Mesendoderm (in vitro differentiated cells): Measurements from ENCODE around the gene PPDPF. TPM values are rescaled to one million over a fixed set of nuclear protein-coding genes. Genes with fewer than 3 reads are reported as not detected.
A peak's percentile ranks its signal among the peaks of the same experiment; 100 is the strongest.

Experiments
- DNase-seq: peaks from one replicate; pipeline ENCODE4 v3.0.0; 2013
- H2AK5ac ChIP-seq: 2 replicates; pipeline ENCODE4 v1.6.1; 2013; ENCODE audit warnings: low read length, inconsistent platforms
- H2BK120ac ChIP-seq: 2 replicates; pipeline ENCODE4 v1.6.1; 2013; ENCODE audit warnings: low read depth, mild to moderate bottlenecking, low read length, moderate library complexity, mixed read lengths
- H2BK15ac ChIP-seq: replicated peaks from 2 replicates; pipeline ENCODE4 v1.6.1; 2013; ENCODE audit warnings: low read depth, mild to moderate bottlenecking, moderate library complexity
- H2BK5ac ChIP-seq: 2 replicates; pipeline ENCODE4 v1.6.1; 2013; ENCODE audit warnings: low read length, inconsistent platforms
- H3K18ac ChIP-seq: 2 replicates; pipeline ENCODE4 v1.6.1; 2013; ENCODE audit warnings: mild to moderate bottlenecking, low read length, mixed read lengths
- H3K23ac ChIP-seq: one replicate; pipeline ENCODE4 v1.6.1; 2013; ENCODE audit warnings: low read length
- H3K27ac ChIP-seq: 2 replicates; pipeline ENCODE4 v1.5.1; 2013; ENCODE audit warnings: low read depth, mild to moderate bottlenecking, inconsistent platforms, low read length, moderate library complexity
- H3K27me3 ChIP-seq: 2 replicates; pipeline ENCODE4 v1.6.1; 2013; ENCODE audit warnings: low read length, control low read depth, mild to moderate bottlenecking, inconsistent platforms; ENCODE audit not compliant: insufficient read depth, poor library complexity
- H3K36me3 ChIP-seq: 2 replicates; pipeline ENCODE4 v1.6.1; 2013; ENCODE audit warnings: low read length, inconsistent platforms; ENCODE audit not compliant: control insufficient read depth, insufficient read depth
- H3K4ac ChIP-seq: one replicate; pipeline ENCODE4 v1.6.1; 2013; ENCODE audit warnings: low read depth, mild to moderate bottlenecking, low read length, moderate library complexity
- H3K4me1 ChIP-seq: 2 replicates; pipeline ENCODE4 v1.6.1; 2013; ENCODE audit warnings: low read depth, low read length, inconsistent platforms; ENCODE audit not compliant: control insufficient read depth
- H3K4me2 ChIP-seq: 2 replicates; pipeline ENCODE4 v1.6.1; 2013; ENCODE audit warnings: low read length
- H3K4me3 ChIP-seq: 2 replicates; pipeline ENCODE4 v1.5.1; 2013; ENCODE audit warnings: mild to moderate bottlenecking, low read length
- H3K56ac ChIP-seq: one replicate; pipeline ENCODE4 v1.6.1; 2013; ENCODE audit warnings: low read length
- H3K79me1 ChIP-seq: 2 replicates; pipeline ENCODE4 v1.6.1; 2013; ENCODE audit warnings: low read length, inconsistent platforms
- H3K79me2 ChIP-seq: 2 replicates; pipeline ENCODE4 v1.6.1; 2013; ENCODE audit warnings: mild to moderate bottlenecking, low read length; ENCODE audit not compliant: control insufficient read depth, insufficient read depth
- H3K9ac ChIP-seq: 2 replicates; pipeline ENCODE4 v1.6.1; 2013; ENCODE audit warnings: low read length, inconsistent platforms
- H4K5ac ChIP-seq: one replicate; pipeline ENCODE4 v1.6.1; 2013; ENCODE audit warnings: low read length
- H4K8ac ChIP-seq: one replicate; pipeline ENCODE4 v1.6.1; 2013; ENCODE audit warnings: low read depth, mild to moderate bottlenecking, control low read depth, low read length, moderate library complexity
- WGBS: extraction: QIAGEN DNeasy Blood & Tissue Kit; methylation state at CpG from one replicate; pipeline ENCODE4 v1.1.7; 2013; ENCODE audit warnings: low lambda C conversion rate, missing lambda C conversion rate; ENCODE audit not compliant: insufficient coverage; ENCODE audit errors: extremely low coverage; 5-methylcytosine and 5-hydroxymethylcytosine counted together
- polyA plus RNA-seq, 2 experiments: library from polyadenylated mRNA; stranded (reverse); fragments of 200-250 nt; gene quantifications; one replicate each; pipeline ENCODE4 v1.2.3, GENCODE V29; 2013

The PPDPF gene
- polyA plus RNA-seq (2013, experiment 1 of 2) = 145 TPM
- 147 TPM for polyA plus RNA-seq (2013, experiment 2 of 2)

DNA sequence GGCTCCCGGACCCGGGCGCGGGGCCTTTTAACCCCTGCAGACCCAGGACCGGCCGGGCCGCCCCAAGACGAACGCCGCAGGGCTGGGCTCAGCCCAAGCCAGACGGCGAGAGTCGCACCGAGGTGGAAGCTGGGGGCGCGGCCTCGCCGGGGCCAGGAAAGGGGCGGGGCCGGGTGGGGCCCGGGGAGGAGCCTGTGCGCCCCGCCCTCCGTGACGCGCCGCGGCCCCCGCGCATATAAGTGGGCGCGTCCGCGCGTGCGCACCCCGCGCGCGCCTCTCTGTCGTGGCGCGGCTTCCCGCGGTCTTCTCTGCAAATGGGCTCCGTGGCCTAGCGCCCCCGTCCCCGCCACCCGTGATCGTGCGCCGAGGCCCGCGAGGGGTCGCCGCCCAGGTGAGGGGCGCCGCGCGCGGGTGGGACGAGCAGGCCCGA is at the start of gene PPDPF:
TSS of gene PPDPF (plus strand) at position 262 of the 430 bp plus-strand sequence. CDS start 544 bp downstream, outside the sequence.
- peak within 1 kb of the TSS; percentile 1 for H3K4ac ChIP-seq
- H3K4me3 ChIP-seq = peak within 1 kb of the TSS; percentile 82
- no CpG with 5 or more reads among the region's 64 CpGs for WGBS
- peak within 1 kb of the TSS; percentile 96 for H3K4me2 ChIP-seq
- H3K9ac ChIP-seq = peak within 1 kb of the TSS; percentile 97
- H3K79me1 ChIP-seq = peaks cover 12% of the 10 kb centered on the region
- H2BK15ac ChIP-seq = no peak within 1 kb of the TSS
- H3K27me3 ChIP-seq = no peaks in the 10 kb centered on the region
- no peak within 1 kb of the TSS for H2BK5ac ChIP-seq
- no peak within 1 kb of the TSS for H4K8ac ChIP-seq
- DNase-seq = peak; percentile 84
- H3K27ac ChIP-seq = peak within 1 kb of the TSS; percentile 36
- H3K79me2 ChIP-seq = peaks cover 4% of the 10 kb centered on the region
- no peak within 1 kb of the TSS for H2AK5ac ChIP-seq
- H2BK120ac ChIP-seq = no peak within 1 kb of the TSS
- H3K23ac ChIP-seq = no peak within 1 kb of the TSS
- H3K36me3 ChIP-seq = no peaks in the 10 kb centered on the region
- H3K4me1 ChIP-seq = no peaks in the 10 kb centered on the region
- no peak within 1 kb of the TSS for H4K5ac ChIP-seq
- peak within 1 kb of the TSS; percentile 62 for H3K18ac ChIP-seq
- peak within 1 kb of the TSS; percentile 95 for H3K56ac ChIP-seq

GRCh38 chr20:63471002-63471716 is 49.4 kb upstream of the PPDPF start:
- H3K23ac ChIP-seq = peak overlapping the region; percentile 99
- peaks cover 6% of the 10 kb centered on the region for H3K79me1 ChIP-seq
- no peak overlapping the region for H2BK5ac ChIP-seq
- peak overlapping the region; percentile 96 for H2AK5ac ChIP-seq
- no peak overlapping the region for H2BK120ac ChIP-seq
- H3K18ac ChIP-seq = peak overlapping the region; percentile 25
- H4K5ac ChIP-seq = no peak overlapping the region
- H3K4me1 ChIP-seq = no peaks in the 10 kb centered on the region
- no peak overlapping the region for H2BK15ac ChIP-seq
- H3K79me2 ChIP-seq = peaks cover 19% of the 10 kb centered on the region
- no CpG with 5 or more reads among the region's 46 CpGs for WGBS
- H3K27me3 ChIP-seq = no peaks in the 10 kb centered on the region
- peak overlapping the region; percentile 56 for H3K4me3 ChIP-seq
- H3K27ac ChIP-seq = no peak overlapping the region
- H3K56ac ChIP-seq = peak overlapping the region; percentile 93
- H3K9ac ChIP-seq = peak overlapping the region; percentile 88
- no peak overlapping the region for H3K4ac ChIP-seq
- no peak overlapping the region for H4K8ac ChIP-seq
- H3K4me2 ChIP-seq = peak overlapping the region; percentile 91
- no peaks in the 10 kb centered on the region for H3K36me3 ChIP-seq
- DNase-seq = peak; percentile 28

DNA sequence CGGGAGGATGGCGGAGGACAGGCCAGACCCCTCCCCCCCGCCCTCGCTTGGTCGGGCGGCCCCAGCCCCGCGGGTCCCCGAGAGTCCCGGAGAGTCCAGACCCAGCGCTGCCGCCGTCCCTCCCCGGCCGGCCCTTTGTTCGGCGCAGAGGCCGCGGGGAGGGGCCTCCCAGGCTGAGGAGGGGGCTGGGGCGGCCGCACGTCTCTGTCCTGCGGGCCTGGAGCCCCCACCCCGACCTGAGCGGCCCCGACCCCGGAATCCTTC is 48.9 kb upstream of the PPDPF start:
- no peak overlapping the region for H4K8ac ChIP-seq
- peaks cover 17% of the 10 kb centered on the region for H3K79me2 ChIP-seq
- H2BK5ac ChIP-seq = no peak overlapping the region
- H3K4ac ChIP-seq = no peak overlapping the region
- no peaks in the 10 kb centered on the region for H3K27me3 ChIP-seq
- peaks cover 6% of the 10 kb centered on the region for H3K79me1 ChIP-seq
- peak; percentile 26 for DNase-seq
- peak overlapping the region; percentile 79 for H3K9ac ChIP-seq
- no peak overlapping the region for H2BK120ac ChIP-seq
- H2BK15ac ChIP-seq = no peak overlapping the region
- H2AK5ac ChIP-seq = no peak overlapping the region
- peak overlapping the region; percentile 93 for H3K56ac ChIP-seq
- H3K27ac ChIP-seq = no peak overlapping the region
- H3K4me1 ChIP-seq = no peaks in the 10 kb centered on the region
- no CpG with 5 or more reads among the region's 27 CpGs for WGBS
- H3K4me2 ChIP-seq = peak overlapping the region; percentile 13
- no peak overlapping the region for H4K5ac ChIP-seq
- no peaks in the 10 kb centered on the region for H3K36me3 ChIP-seq
- H3K23ac ChIP-seq = no peak overlapping the region
- peak overlapping the region; percentile 60 for H3K4me3 ChIP-seq
- peak overlapping the region; percentile 25 for H3K18ac ChIP-seq

GRCh38 chr20:63471981-63472831 is 48.4 kb upstream of the PPDPF start, which contains the start of gene KCNQ2:
Gene KCNQ2 (minus strand): TSS chr20:63472655. CDS start chr20:63472463, 192 bp downstream.
- Histone ChIP-seq H4K5ac (no peak within 1 kb of the TSS), H3K56ac (peak within 1 kb of the TSS; percentile 93), H3K4me2 (peak within 1 kb of the TSS; percentile 91), H3K23ac (peak within 1 kb of the TSS; percentile 45), H3K27me3 (no peaks in the 10 kb centered on the region), H4K8ac (no peak within 1 kb of the TSS), H3K27ac (no peak within 1 kb of the TSS), H3K18ac (peak within 1 kb of the TSS; percentile 25), H2BK5ac (no peak within 1 kb of the TSS), H3K4me3 (peak within 1 kb of the TSS; percentile 60), H2AK5ac (no peak within 1 kb of the TSS), H3K79me1 (peaks cover 5% of the 10 kb centered on the region), H2BK15ac (no peak within 1 kb of the TSS), H2BK120ac (no peak within 1 kb of the TSS), H3K36me3 (no peaks in the 10 kb centered on the region), H3K4me1 (no peaks in the 10 kb centered on the region), H3K9ac (peak within 1 kb of the TSS; percentile 88), H3K79me2 (peaks cover 16% of the 10 kb centered on the region), H3K4ac (no peak within 1 kb of the TSS)
- DNase-seq = peak; percentile 85
- no CpG with 5 or more reads among the region's 111 CpGs for WGBS

GRCh38 chr20:63472862-63473390 is 47.6 kb upstream of the PPDPF start:
- no peak overlapping the region for H2BK15ac ChIP-seq
- no peak overlapping the region for H3K23ac ChIP-seq
- no peak overlapping the region for H4K5ac ChIP-seq
- peaks cover 4% of the 10 kb centered on the region for H3K79me1 ChIP-seq
- no peak overlapping the region for H3K4ac ChIP-seq
- peaks cover 16% of the 10 kb centered on the region for H3K79me2 ChIP-seq
- no peak overlapping the region for H2BK120ac ChIP-seq
- no peak overlapping the region for H3K18ac ChIP-seq
- no peak overlapping the region for H3K9ac ChIP-seq
- H2AK5ac ChIP-seq = no peak overlapping the region
- no peaks in the 10 kb centered on the region for H3K4me1 ChIP-seq
- WGBS = no CpG with 5 or more reads among the region's 13 CpGs
- no peaks in the 10 kb centered on the region for H3K27me3 ChIP-seq
- H3K4me2 ChIP-seq = no peak overlapping the region
- H3K56ac ChIP-seq = no peak overlapping the region
- H3K36me3 ChIP-seq = no peaks in the 10 kb centered on the region
- DNase-seq = no peak
- no peak overlapping the region for H3K4me3 ChIP-seq
- H2BK5ac ChIP-seq = no peak overlapping the region
- H3K27ac ChIP-seq = no peak overlapping the region
- H4K8ac ChIP-seq = no peak overlapping the region
